ENCODE measurements around the gene DARS1.
A peak's percentile ranks its signal among the peaks of the same experiment; 100 is the strongest.

Gene DARS1

GRCh38 chr2:135882415-135882814, 103.0 kb downstream of the DARS1 start:
- ATAC-seq, result no peak
- TF ChIP-seq PPARA (CRISPR knock-in tag; IDR thresholded peaks at IDR 0.05; ENCODE audit: borderline replicate concordance) (no peak), ZNF8 (CRISPR knock-in tag; IDR thresholded peaks at IDR 0.05) (no peak), ZFP30 (CRISPR knock-in tag; IDR thresholded peaks at IDR 0.05) (no peak), PATZ1 (CRISPR knock-in tag; IDR thresholded peaks at IDR 0.05; ENCODE audit: borderline replicate concordance) (no peak), GLIS3 (CRISPR knock-in tag; IDR thresholded peaks at IDR 0.05) (no peak), SNAI2 (CRISPR knock-in tag; IDR thresholded peaks at IDR 0.05) (no peak), BACH2 (CRISPR knock-in tag; IDR thresholded peaks at IDR 0.05; ENCODE audit: borderline replicate concordance) (no peak), CSRNP3 (CRISPR knock-in tag; IDR thresholded peaks at IDR 0.05) (no peak), ZNF70 (CRISPR knock-in tag; IDR thresholded peaks at IDR 0.05) (no peak), RARB (CRISPR knock-in tag; IDR thresholded peaks at IDR 0.05) (no peak), CSDC2 (CRISPR knock-in tag; IDR thresholded peaks at IDR 0.05) (no peak)

GRCh38 chr2:135876770-135877169, 108.7 kb downstream of the DARS1 start:
- ATAC-seq, result peak; percentile 2; the same call in 1 of the 3 replicates

- TF ChIP-seq SNAI2 (CRISPR knock-in tag; IDR thresholded peaks at IDR 0.05) (no peak), POU6F1 (CRISPR knock-in tag; IDR thresholded peaks at IDR 0.05; ENCODE audit: borderline replicate concordance, low read depth) (no peak), ISL1 (CRISPR knock-in tag; IDR thresholded peaks at IDR 0.05) (no peak), TSHZ2 (CRISPR knock-in tag; IDR thresholded peaks at IDR 0.05) (peak; percentile 30; the same call in 1 of the 2 replicates), ZC3H10 (CRISPR knock-in tag; IDR thresholded peaks at IDR 0.05) (no peak), ZNF565 (CRISPR knock-in tag; conservative IDR thresholded peaks at IDR 0.05; ENCODE audit: low read depth) (no peak), ZFP3 (CRISPR knock-in tag; IDR thresholded peaks at IDR 0.05) (no peak)
- ATAC-seq, result peak; percentile 97
Measured at GRCh38 chr2:135876066-135876711, 109.2 kb downstream of the DARS1 start, which contains the start of gene MCM6. Gene MCM6, minus strand, starts transcription at chr2:135876443. Its CDS starts 78 bp downstream, at chr2:135876365.

- ATAC-seq, result peak; percentile 82
- TF ChIP-seq SNAI2 (CRISPR knock-in tag; IDR thresholded peaks at IDR 0.05) (no peak), PATZ1 (CRISPR knock-in tag; IDR thresholded peaks at IDR 0.05; ENCODE audit: borderline replicate concordance) (no peak), ARNTL (CRISPR knock-in tag; IDR thresholded peaks at IDR 0.05; ENCODE audit: borderline replicate concordance, low read depth) (no peak), ZNF70 (CRISPR knock-in tag; IDR thresholded peaks at IDR 0.05) (no peak), OSR1 (CRISPR knock-in tag; IDR thresholded peaks at IDR 0.05) (no peak), TCF4 (CRISPR knock-in tag; IDR thresholded peaks at IDR 0.05; ENCODE audit: borderline replicate concordance) (no peak), RARB (CRISPR knock-in tag; IDR thresholded peaks at IDR 0.05) (no peak), PPARA (CRISPR knock-in tag; IDR thresholded peaks at IDR 0.05; ENCODE audit: borderline replicate concordance) (no peak), CSRNP3 (CRISPR knock-in tag; IDR thresholded peaks at IDR 0.05) (no peak), BACH2 (CRISPR knock-in tag; IDR thresholded peaks at IDR 0.05; ENCODE audit: borderline replicate concordance) (no peak), ZC3H10 (CRISPR knock-in tag; IDR thresholded peaks at IDR 0.05) (no peak), ZFP3 (CRISPR knock-in tag; IDR thresholded peaks at IDR 0.05) (no peak), ZFP30 (CRISPR knock-in tag; IDR thresholded peaks at IDR 0.05) (no peak), POU6F1 (CRISPR knock-in tag; IDR thresholded peaks at IDR 0.05; ENCODE audit: borderline replicate concordance, low read depth) (no peak), TOX (CRISPR knock-in tag; IDR thresholded peaks at IDR 0.05; ENCODE audit: borderline replicate concordance) (no peak), ZNF8 (CRISPR knock-in tag; IDR thresholded peaks at IDR 0.05) (no peak), ISL1 (CRISPR knock-in tag; IDR thresholded peaks at IDR 0.05) (no peak)
Measured at GRCh38 chr2:135875491-135876065, 109.8 kb downstream of the DARS1 start.
